OCI-LY1 (cell line): Measurements from ENCODE around the gene RECQL5.

Experiments used
- H2AFZ ChIP-seq: fragments of 200-600 bp; sonication (generic), shearing (Covaris generic); 2 replicates; pipeline ENCODE4 v1.6.0; 2014; ENCODE audit warnings: antibody characterized with exemption, mild to moderate bottlenecking, low read length
- H3F3A ChIP-seq: fragments of 200-600 bp; sonication (generic), shearing (Covaris generic); 2 replicates; pipeline ENCODE4 v1.6.0; 2014; ENCODE audit warnings: mild to moderate bottlenecking, antibody characterized with exemption, low read length, moderate library complexity; ENCODE audit not compliant: insufficient read depth
- H3K27ac ChIP-seq: fragments of 200-600 bp; sonication (generic); 2 replicates; pipeline ENCODE4 v1.5.1; 2014; ENCODE audit warnings: low read length, mixed run types, mild to moderate bottlenecking, low read depth; ENCODE audit not compliant: poor library complexity, severe bottlenecking
- H3K27me3 ChIP-seq: fragments of 200-600 bp; sonication (generic); 2 replicates; pipeline ENCODE4 v1.6.0; 2014; ENCODE audit warnings: antibody characterized with exemption, mild to moderate bottlenecking, low read length, moderate library complexity; ENCODE audit not compliant: insufficient read depth
- H3K36me3 ChIP-seq: fragments of 200-600 bp; sonication (generic); 2 replicates; pipeline ENCODE4 v1.6.1; 2014; ENCODE audit warnings: mild to moderate bottlenecking, antibody characterized with exemption, low read length, moderate library complexity, mixed read lengths; ENCODE audit not compliant: insufficient read depth
- H3K4me1 ChIP-seq: fragments of 200-600 bp; sonication (generic); 2 replicates; pipeline ENCODE4 v1.5.1; 2014; ENCODE audit warnings: mild to moderate bottlenecking, low read length, moderate library complexity; ENCODE audit not compliant: insufficient read depth, severe bottlenecking
- H3K4me2 ChIP-seq: fragments of 200-600 bp; sonication (generic), shearing (Covaris generic); 2 replicates; pipeline ENCODE4 v1.6.1; 2014; ENCODE audit warnings: low read length
- H3K4me3 ChIP-seq: fragments of 200-600 bp; sonication (generic); 2 replicates; pipeline ENCODE4 v1.5.1; 2014; ENCODE audit warnings: low read length, low read depth, mild to moderate bottlenecking, mixed read lengths; ENCODE audit not compliant: poor library complexity, severe bottlenecking
- H3K79me2 ChIP-seq: fragments of 200-600 bp; shearing (Covaris generic); 2 replicates; pipeline ENCODE4 v1.6.1; 2016; ENCODE audit warnings: mixed run types, low read length, mixed read lengths; ENCODE audit not compliant: insufficient read depth
- H3K9ac ChIP-seq: fragments of 200-600 bp; sonication (generic), shearing (Covaris generic); 2 replicates; pipeline ENCODE4 v1.6.1; 2014; ENCODE audit warnings: mild to moderate bottlenecking, low read length, mixed read lengths
- H3K9me2 ChIP-seq: fragments of 200-600 bp; sonication (generic), shearing (Covaris generic); 2 replicates; pipeline ENCODE4 v1.6.1; 2014; ENCODE audit warnings: low read depth, mild to moderate bottlenecking, low read length, mixed read lengths
- H3K9me3 ChIP-seq: fragments of 200-600 bp; shearing (Covaris generic); 2 replicates; pipeline ENCODE4 v1.6.1; 2014; ENCODE audit warnings: low read length, mixed read lengths
- H4K20me1 ChIP-seq: fragments of 200-600 bp; sonication (generic), shearing (Covaris generic); 2 replicates; pipeline ENCODE4 v1.6.0; 2016; ENCODE audit warnings: mild to moderate bottlenecking, low read length; ENCODE audit not compliant: insufficient read depth
- EZH2 ChIP-seq: fragments of 200-600 bp; sonication (generic), shearing (Covaris generic); IDR thresholded peaks from 2 replicates; pipeline ENCODE4 v1.8.0; 2017; ENCODE audit warnings: borderline replicate concordance, mixed run types, mild to moderate bottlenecking, antibody characterized with exemption, low read length, moderate library complexity, mixed read lengths
- TF ChIP-seq, protein P1 (sequence below): fragments of 200-600 bp; sonication (generic), shearing (Covaris generic); IDR thresholded peaks from 2 replicates; pipeline ENCODE4 v1.5.1; 2017; ENCODE audit warnings: mild to moderate bottlenecking, antibody characterized with exemption, low read length, moderate library complexity, mixed read lengths

RECQL5 gene

GRCh38 chr17:75684249-75684648 lies 17.3 kb upstream of the RECQL5 start:
- no peaks in the 10 kb centered on the region for H3F3A ChIP-seq
- no peak overlapping the region for H2AFZ ChIP-seq
- TF ChIP-seq, protein P1, sequence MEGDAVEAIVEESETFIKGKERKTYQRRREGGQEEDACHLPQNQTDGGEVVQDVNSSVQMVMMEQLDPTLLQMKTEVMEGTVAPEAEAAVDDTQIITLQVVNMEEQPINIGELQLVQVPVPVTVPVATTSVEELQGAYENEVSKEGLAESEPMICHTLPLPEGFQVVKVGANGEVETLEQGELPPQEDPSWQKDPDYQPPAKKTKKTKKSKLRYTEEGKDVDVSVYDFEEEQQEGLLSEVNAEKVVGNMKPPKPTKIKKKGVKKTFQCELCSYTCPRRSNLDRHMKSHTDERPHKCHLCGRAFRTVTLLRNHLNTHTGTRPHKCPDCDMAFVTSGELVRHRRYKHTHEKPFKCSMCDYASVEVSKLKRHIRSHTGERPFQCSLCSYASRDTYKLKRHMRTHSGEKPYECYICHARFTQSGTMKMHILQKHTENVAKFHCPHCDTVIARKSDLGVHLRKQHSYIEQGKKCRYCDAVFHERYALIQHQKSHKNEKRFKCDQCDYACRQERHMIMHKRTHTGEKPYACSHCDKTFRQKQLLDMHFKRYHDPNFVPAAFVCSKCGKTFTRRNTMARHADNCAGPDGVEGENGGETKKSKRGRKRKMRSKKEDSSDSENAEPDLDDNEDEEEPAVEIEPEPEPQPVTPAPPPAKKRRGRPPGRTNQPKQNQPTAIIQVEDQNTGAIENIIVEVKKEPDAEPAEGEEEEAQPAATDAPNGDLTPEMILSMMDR, result no peak
- no peak for TF ChIP-seq EZH2
- H4K20me1 ChIP-seq, result no peaks in the 10 kb centered on the region
- H3K4me3 ChIP-seq, result no peak overlapping the region
- 0 out of 2 replicates have a peak, but pooled peaks cover 6% of the 10 kb centered on the region for H3K79me2 ChIP-seq
- H3K27me3 ChIP-seq, result no peaks in the 10 kb centered on the region
- H3K9ac ChIP-seq, result no peak overlapping the region
- H3K27ac ChIP-seq, result no peak overlapping the region
- no peaks in the 10 kb centered on the region for H3K9me2 ChIP-seq
- H3K4me1 ChIP-seq, result peaks cover 44% of the 10 kb centered on the region
- H3K9me3 ChIP-seq, result no peaks in the 10 kb centered on the region
- H3K4me2 ChIP-seq, result no peak overlapping the region
- peaks cover 30% of the 10 kb centered on the region; the same call in 1 of the 2 replicates for H3K36me3 ChIP-seq

GRCh38 chr17:75683583-75683982 lies 16.6 kb upstream of the RECQL5 start:
- Histone ChIP-seq H3K4me3 (no peak overlapping the region), H3K79me2 (0 out of 2 replicates have a peak, but pooled peaks cover 6% of the 10 kb centered on the region), H2AFZ (no peak overlapping the region), H4K20me1 (no peaks in the 10 kb centered on the region), H3F3A (no peaks in the 10 kb centered on the region), H3K4me2 (no peak overlapping the region), H3K4me1 (peaks cover 37% of the 10 kb centered on the region), H3K36me3 (peaks cover 36% of the 10 kb centered on the region), H3K27me3 (no peaks in the 10 kb centered on the region), H3K9ac (no peak overlapping the region), H3K9me2 (no peaks in the 10 kb centered on the region), H3K9me3 (no peaks in the 10 kb centered on the region), H3K27ac (no peak overlapping the region)
- no peak for TF ChIP-seq EZH2
- TF ChIP-seq, protein P1, result no peak

- no peak overlapping the region for H3K4me2 ChIP-seq
- H4K20me1 ChIP-seq, result no peaks in the 10 kb centered on the region
- no peak overlapping the region for H2AFZ ChIP-seq
- no peaks in the 10 kb centered on the region for H3F3A ChIP-seq
- no peak overlapping the region for H3K27ac ChIP-seq
- no peaks in the 10 kb centered on the region for H3K27me3 ChIP-seq
- TF ChIP-seq EZH2, result no peak
- TF ChIP-seq, protein P1, result no peak
- H3K9ac ChIP-seq, result no peak overlapping the region
- H3K79me2 ChIP-seq, result 0 out of 2 replicates have a peak, but pooled peaks cover 6% of the 10 kb centered on the region
- H3K9me3 ChIP-seq, result no peaks in the 10 kb centered on the region
- peaks cover 14% of the 10 kb centered on the region for H3K4me1 ChIP-seq
- peaks cover 50% of the 10 kb centered on the region for H3K36me3 ChIP-seq
- H3K4me3 ChIP-seq, result no peak overlapping the region
- H3K9me2 ChIP-seq, result no peaks in the 10 kb centered on the region
These were observed 14.3 kb upstream of the RECQL5 start for GRCh38 chr17:75681289-75681688.
